Measurements from ENCODE around the gene CNIH3. TPM values are rescaled to one million over a fixed set of nuclear protein-coding genes. Genes with fewer than 3 reads are reported as not detected.

CNIH3 gene
- total RNA-seq, 2 experiments from 2014 or later, result 1.5 to 2.5 TPM

DNA sequence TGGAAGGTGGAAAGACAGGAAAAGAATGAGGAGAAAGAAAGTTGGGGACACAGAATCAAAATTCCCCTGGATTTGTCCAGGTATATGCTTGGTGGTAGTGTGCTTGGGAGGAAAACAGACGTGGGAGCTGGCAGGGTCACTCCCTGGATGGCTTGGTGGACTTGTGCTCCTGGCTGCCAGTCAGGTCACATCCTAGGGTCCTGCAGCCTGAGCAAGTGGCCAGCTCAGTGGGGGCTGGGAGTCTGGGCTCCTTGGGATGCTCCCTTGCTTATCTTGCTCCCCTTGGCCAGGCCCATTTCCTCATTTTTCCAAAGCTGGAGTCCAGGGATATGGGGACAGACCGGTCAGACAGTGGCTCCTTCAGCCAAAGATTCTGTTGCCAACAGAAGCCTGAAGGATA is 144.0 kb downstream of the CNIH3 start:
- CTCF ChIA-PET, result no interaction called here

DNA sequence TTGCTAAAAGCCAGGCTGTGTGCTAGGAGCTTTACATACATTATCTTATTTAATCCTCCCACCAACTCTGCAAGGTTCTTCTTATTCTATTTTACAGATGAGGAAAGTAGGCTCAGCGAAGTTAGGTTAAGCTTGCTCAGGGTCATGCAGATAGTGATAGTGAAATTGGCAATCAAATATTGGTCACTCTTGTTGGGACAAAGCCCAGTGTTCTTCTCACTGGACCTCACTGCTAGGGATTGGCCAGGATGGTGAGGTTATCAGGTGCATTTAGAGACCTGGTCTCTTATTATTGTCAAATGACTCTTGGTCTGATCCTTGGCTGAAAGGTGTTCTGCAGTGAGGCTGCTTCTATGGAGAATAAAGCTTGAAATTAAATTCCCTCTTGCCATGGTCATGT is 145.1 kb downstream of the CNIH3 start:
- no peak for DNase-seq
- ChIA-PET CTCF (no interaction called here), POLR2A (no interaction called here)
- Mint-ChIP-seq H3K9me3 (ENCODE audit: insufficient read depth) (peaks cover 3% of the 10 kb centered on the region), H3K27me3 (ENCODE audit: low read depth) (peaks cover 6% of the 10 kb centered on the region), H3K36me3 (ENCODE audit: low read depth) (peaks cover 2% of the 10 kb centered on the region), H3K4me1 (ENCODE audit: low read depth) (no peaks in the 10 kb centered on the region), H3K4me3 (no peak overlapping the region), H3K27ac (no peak overlapping the region)
- ATAC-seq, result no peak

More for the DNA sequence above, 144.0 kb downstream of the CNIH3 start:
- Mint-ChIP-seq H3K27me3 (ENCODE audit: low read depth) (peaks cover 4% of the 10 kb centered on the region), H3K27ac (no peak overlapping the region), H3K4me1 (ENCODE audit: low read depth) (no peaks in the 10 kb centered on the region), H3K9me3 (ENCODE audit: insufficient read depth) (peaks cover 3% of the 10 kb centered on the region), H3K36me3 (ENCODE audit: low read depth) (peaks cover 2% of the 10 kb centered on the region), H3K4me3 (no peak overlapping the region)
- POLR2A ChIA-PET, result no interaction called here
- ATAC-seq, result no peak
- no peak for DNase-seq

DNA sequence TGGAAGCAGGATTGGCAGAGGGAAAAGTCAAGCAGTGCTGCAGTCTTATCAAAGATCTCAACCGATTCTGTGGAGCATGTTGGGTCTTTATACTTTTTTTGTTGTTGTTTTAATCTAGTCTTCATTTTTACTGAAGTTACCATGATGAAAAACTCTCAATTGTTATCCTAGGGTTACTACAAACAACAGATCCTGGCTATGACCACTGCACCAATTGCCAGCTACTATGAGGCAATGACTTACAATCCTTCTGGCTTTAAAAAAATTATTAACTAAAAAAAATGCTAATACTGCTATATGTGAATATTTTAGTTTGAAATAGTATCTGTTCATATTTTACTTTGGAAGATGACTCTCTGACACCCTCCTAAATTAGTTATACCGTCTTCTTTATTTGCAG is 145.9 kb downstream of the CNIH3 start:
- ChIA-PET CTCF (no interaction called here), POLR2A (no interaction called here)
- Mint-ChIP-seq H3K36me3 (ENCODE audit: low read depth) (peaks cover 2% of the 10 kb centered on the region), H3K4me3 (no peak overlapping the region), H3K27ac (no peak overlapping the region), H3K4me1 (ENCODE audit: low read depth) (no peaks in the 10 kb centered on the region), H3K27me3 (ENCODE audit: low read depth) (peaks cover 6% of the 10 kb centered on the region), H3K9me3 (ENCODE audit: insufficient read depth) (peaks cover 3% of the 10 kb centered on the region)
- DNase-seq (no peak), ATAC-seq (no peak)

DNA sequence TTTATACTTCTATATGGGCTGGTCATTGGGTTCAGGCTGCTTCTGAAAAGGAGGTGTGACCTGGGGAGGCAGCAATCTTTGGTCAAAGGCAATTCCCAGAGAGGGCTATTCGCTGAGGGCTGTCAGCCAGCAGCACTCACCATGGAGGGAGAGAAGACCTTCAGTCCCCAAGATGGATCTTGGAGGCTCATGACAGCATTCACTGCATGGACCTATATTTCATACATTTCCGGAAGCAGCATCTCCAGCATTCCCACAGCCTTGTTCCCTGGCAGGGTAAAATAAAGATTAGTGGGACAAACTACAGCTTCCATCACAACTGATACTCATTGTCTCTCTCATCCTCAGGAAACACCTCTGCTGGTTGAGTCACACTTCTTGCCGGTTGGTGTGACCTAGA is 146.6 kb downstream of the CNIH3 start:
- POLR2A ChIA-PET, result no interaction called here
- ATAC-seq (no peak), DNase-seq (no peak)
- CTCF ChIA-PET, result no interaction called here
- Mint-ChIP-seq H3K4me1 (ENCODE audit: low read depth) (no peaks in the 10 kb centered on the region), H3K9me3 (ENCODE audit: insufficient read depth) (peaks cover 3% of the 10 kb centered on the region), H3K27me3 (ENCODE audit: low read depth) (peaks cover 7% of the 10 kb centered on the region), H3K36me3 (ENCODE audit: low read depth) (peaks cover 2% of the 10 kb centered on the region), H3K4me3 (no peak overlapping the region), H3K27ac (no peak overlapping the region)

DNA sequence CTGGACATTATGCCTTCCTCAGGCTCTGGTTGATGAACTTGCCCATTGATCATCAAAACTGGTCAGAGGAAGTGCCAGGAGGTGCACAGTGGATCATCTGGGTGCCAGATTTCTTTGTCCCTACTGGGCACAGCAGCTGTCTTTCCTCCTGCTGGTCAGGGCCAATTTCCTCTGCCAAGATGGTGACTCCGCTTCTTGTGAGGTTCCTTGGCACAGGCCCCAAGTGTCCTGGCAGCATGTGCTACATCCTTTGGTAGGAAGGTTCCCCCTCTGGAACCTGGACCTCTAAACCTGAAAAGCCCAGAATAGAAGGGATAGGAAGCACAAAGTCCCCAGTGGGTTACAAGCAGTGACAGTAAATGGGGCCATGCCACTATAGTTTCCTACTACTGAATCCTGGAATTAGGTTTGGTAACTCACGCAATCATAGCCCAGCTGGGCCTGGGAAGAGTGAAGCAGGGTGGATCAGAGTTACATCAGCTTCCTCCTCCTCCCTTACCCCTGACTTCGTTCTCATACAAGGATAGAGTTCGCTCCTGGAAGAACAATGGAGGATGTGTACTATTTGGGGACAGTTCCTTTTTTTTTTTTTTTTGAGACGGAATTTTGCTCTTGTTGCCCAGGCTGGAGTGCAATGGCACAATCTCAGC is 147.1 kb downstream of the CNIH3 start:
- Mint-ChIP-seq H3K9me3 (ENCODE audit: insufficient read depth) (peaks cover 3% of the 10 kb centered on the region), H3K4me3 (no peak overlapping the region), H3K4me1 (ENCODE audit: low read depth) (no peaks in the 10 kb centered on the region), H3K27ac (no peak overlapping the region), H3K36me3 (ENCODE audit: low read depth) (peaks cover 2% of the 10 kb centered on the region), H3K27me3 (ENCODE audit: low read depth) (peaks cover 8% of the 10 kb centered on the region)
- ATAC-seq, result no peak
- ChIA-PET POLR2A (no interaction called here), CTCF (no interaction called here)
- no peak for DNase-seq

DNA sequence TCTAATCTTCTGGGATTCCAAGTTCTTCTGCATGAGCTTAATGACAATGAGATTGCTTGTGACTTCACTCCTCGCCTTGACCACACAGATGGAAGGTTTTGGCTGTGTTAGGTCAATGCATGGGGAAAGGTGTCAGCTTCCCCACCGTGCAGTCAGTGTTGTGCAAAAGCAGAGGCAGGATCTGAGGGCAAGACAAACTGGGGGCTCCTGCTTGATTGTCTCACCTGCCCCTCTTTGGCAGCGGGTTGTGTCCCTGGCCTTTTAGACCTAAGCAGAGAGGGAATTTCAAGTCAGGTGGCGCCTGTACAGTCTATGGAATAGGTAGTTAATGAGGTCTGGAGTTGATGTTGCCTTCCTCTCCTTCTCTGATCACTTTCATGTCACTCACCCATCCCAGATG is 150.1 kb downstream of the CNIH3 start:
- Mint-ChIP-seq H3K36me3 (ENCODE audit: low read depth) (no peaks in the 10 kb centered on the region), H3K9me3 (ENCODE audit: insufficient read depth) (no peaks in the 10 kb centered on the region), H3K27me3 (ENCODE audit: low read depth) (peaks cover 8% of the 10 kb centered on the region), H3K27ac (no peak overlapping the region), H3K4me3 (no peak overlapping the region), H3K4me1 (ENCODE audit: low read depth) (no peaks in the 10 kb centered on the region)
- ChIA-PET CTCF (no interaction called here), POLR2A (no interaction called here)
- DNase-seq, result no peak
- ATAC-seq, result no peak

DNA sequence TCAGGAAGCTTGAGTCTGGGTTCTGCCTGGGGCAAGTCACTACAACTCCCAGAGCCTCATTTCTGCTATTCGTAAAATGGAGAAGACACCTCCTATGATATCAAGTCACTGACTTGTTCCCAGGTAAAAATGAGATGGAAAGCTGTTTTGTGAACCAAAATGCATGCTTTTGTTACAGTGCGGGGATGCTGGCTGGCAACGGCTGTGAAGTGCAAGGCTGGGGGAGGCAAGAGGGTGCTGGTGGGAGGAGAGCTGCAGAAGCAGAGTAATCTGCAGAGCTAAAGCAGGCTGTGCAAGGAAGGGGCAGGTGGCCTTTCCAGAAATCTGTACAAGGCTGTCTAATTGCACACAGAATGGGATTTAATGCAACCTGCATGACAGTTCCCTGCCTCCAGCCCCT is 150.9 kb downstream of the CNIH3 start:
- ChIA-PET CTCF (no interaction called here), POLR2A (no interaction called here)
- Mint-ChIP-seq H3K9me3 (ENCODE audit: insufficient read depth) (no peaks in the 10 kb centered on the region), H3K27me3 (ENCODE audit: low read depth) (peaks cover 5% of the 10 kb centered on the region), H3K27ac (no peak overlapping the region), H3K4me3 (no peak overlapping the region), H3K4me1 (ENCODE audit: low read depth) (no peaks in the 10 kb centered on the region), H3K36me3 (ENCODE audit: low read depth) (no peaks in the 10 kb centered on the region)
- ATAC-seq (no peak), DNase-seq (no peak)

DNA sequence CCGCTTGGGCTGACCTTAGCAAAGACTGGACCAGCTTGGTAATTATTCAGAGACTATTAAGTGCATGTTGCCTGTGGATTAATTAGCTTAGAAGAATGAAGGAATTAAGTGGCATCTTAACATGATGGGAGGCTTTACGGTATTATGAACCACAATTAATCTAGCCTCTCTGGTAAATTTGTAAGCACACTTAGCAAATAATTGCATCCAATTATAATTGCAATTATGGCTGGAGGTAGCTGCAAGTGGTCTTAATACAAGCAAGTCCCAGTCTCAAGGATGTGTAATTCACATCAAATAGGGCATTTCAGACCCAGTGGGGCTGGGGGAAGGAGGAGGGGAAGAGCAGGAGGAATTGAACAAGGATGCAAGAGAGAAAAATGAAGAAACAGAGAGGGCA is 151.6 kb downstream of the CNIH3 start:
- Mint-ChIP-seq H3K9me3 (ENCODE audit: insufficient read depth) (no peaks in the 10 kb centered on the region), H3K27me3 (ENCODE audit: low read depth) (peaks cover 7% of the 10 kb centered on the region), H3K4me3 (no peak overlapping the region), H3K36me3 (ENCODE audit: low read depth) (no peaks in the 10 kb centered on the region), H3K4me1 (ENCODE audit: low read depth) (no peaks in the 10 kb centered on the region), H3K27ac (no peak overlapping the region)
- DNase-seq (no peak), ATAC-seq (no peak)
- POLR2A ChIA-PET, result no interaction called here
- CTCF ChIA-PET, result interaction anchor here (1.1 kb wide), 1 partner anchor 13 kb away, joined by 3 read pairs; no protein-coding TSS in a partner anchor

DNA sequence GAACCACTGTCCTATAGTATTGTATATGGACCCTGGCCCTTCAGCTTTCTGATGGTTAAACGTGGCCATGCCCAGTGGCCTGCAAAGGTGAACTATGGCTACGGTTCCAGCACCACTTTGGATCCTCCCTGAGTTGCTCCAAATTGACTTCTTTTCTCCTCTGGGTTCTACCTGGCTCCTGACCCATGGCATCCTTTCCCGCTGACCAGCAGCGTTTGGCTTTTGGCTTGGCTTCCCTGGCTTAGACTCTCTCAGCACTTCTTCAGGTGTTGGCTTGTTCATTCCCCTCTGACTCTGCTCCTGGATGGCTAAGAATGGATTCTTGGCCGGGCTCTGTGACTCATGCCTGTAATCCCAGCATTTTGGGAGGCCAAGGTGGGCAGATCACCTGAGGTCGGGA is 152.9 kb downstream of the CNIH3 start:
- H3K36me3 Mint-ChIP-seq (ENCODE audit: low read depth), result no peaks in the 10 kb centered on the region

DNA sequence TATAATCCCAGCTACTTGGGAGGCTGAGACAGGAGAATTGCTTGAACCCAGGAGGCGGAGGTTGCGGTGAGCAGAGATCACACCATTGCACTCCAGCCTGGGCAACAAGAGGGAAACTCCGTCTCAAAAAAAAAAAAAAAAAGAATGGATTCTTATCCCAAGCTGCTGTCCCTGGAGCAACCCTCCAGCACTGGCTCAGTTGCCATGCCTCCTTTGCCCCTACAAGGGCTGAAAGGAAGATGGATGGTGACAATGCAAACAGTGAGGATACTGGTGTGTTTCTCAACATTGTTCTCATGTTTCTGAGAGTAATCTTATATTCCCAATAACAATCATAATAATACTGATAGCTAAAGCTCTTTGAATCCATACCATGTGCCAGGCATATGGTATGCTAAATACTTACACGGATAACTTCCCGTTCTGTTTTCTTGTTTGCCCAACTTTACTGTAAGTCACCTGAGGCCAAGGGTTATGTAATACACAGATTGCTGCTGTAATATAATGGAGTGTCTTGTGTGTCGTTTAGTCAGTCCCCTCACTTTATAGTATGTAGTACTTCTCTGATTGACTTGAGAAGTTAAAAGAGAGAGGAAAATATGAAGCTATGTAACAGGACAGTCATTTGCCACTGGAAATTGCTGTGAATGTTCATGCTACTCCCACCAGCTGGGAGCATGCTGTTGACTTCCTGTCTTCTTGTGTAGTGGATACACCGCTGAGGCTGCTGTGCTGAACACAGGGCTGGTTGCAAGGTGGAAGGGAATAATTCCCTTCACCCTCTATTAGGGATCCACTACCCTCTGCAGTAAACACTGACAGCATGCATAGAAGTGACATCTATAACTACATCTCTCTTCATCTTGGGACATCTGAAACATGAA is 153.6 kb downstream of the CNIH3 start:
- Mint-ChIP-seq H3K4me3 (no peak overlapping the region), H3K36me3 (ENCODE audit: low read depth) (no peaks in the 10 kb centered on the region), H3K27me3 (ENCODE audit: low read depth) (peaks cover 10% of the 10 kb centered on the region), H3K9me3 (ENCODE audit: insufficient read depth) (no peaks in the 10 kb centered on the region), H3K4me1 (ENCODE audit: low read depth) (no peaks in the 10 kb centered on the region), H3K27ac (no peak overlapping the region)
- ATAC-seq, result no peak
- DNase-seq, result no peak
- ChIA-PET CTCF (no interaction called here), POLR2A (no interaction called here)

More for the DNA sequence above, 152.9 kb downstream of the CNIH3 start:
- no peak overlapping the region for H3K4me3 Mint-ChIP-seq
- no peaks in the 10 kb centered on the region for H3K9me3 Mint-ChIP-seq (ENCODE audit: insufficient read depth)
- POLR2A ChIA-PET, result no interaction called here
- CTCF ChIA-PET, result no interaction called here
- H3K4me1 Mint-ChIP-seq (ENCODE audit: low read depth), result no peaks in the 10 kb centered on the region
- ATAC-seq (no peak), DNase-seq (no peak)
- H3K27ac Mint-ChIP-seq, result no peak overlapping the region
- peaks cover 10% of the 10 kb centered on the region for H3K27me3 Mint-ChIP-seq (ENCODE audit: low read depth)

DNA sequence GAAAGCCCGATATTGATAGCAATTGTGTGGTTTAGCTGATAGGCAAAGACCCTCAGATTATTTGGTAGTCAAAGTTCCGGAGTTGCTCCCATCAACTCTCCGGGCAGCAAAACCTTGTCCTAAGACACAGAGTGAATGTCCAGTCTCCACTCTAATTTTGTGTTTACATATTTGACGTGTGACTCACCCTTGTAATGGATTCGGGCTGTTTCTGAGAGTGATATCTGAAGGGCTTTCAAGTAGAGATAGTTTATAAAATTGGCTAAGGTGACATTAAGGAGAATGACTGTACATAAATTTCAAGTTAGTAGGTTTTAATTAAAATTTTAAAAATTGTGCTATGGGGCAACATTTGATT is 154.2 kb downstream of the CNIH3 start:
- ATAC-seq, result no peak
- no peak overlapping the region for H3K27ac Mint-ChIP-seq
- peaks cover 9% of the 10 kb centered on the region for H3K27me3 Mint-ChIP-seq (ENCODE audit: low read depth)
- H3K4me3 Mint-ChIP-seq, result no peak overlapping the region
- ChIA-PET CTCF (no interaction called here), POLR2A (no interaction called here)
- no peaks in the 10 kb centered on the region for H3K9me3 Mint-ChIP-seq (ENCODE audit: insufficient read depth)
- no peaks in the 10 kb centered on the region for H3K4me1 Mint-ChIP-seq (ENCODE audit: low read depth)
- no peak for DNase-seq
- H3K36me3 Mint-ChIP-seq (ENCODE audit: low read depth), result no peaks in the 10 kb centered on the region

DNA sequence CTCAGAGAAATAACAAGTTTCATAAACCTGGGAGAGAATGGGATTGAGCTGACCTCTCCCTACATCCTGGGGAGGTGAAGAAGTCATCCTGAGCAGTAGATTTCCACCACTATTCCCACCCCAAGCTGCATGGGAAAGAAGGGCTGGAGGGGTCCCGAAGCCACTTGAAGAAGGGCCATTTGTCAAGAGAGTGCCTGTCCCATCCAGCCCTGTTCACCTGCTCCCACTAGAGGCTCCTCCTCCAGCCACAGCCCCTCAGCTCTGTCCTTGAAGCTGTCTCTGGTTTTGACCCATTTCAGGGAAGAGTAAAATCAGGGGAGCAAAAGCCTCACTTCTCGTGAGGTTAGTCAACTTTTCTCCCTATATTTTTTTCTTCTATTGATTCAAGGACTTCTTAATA is 157.5 kb downstream of the CNIH3 start:
- H3K27ac Mint-ChIP-seq, result no peak overlapping the region
- no peaks in the 10 kb centered on the region for H3K9me3 Mint-ChIP-seq (ENCODE audit: insufficient read depth)
- H3K4me3 Mint-ChIP-seq, result no peak overlapping the region
- no peaks in the 10 kb centered on the region for H3K4me1 Mint-ChIP-seq (ENCODE audit: low read depth)
- no peaks in the 10 kb centered on the region for H3K36me3 Mint-ChIP-seq (ENCODE audit: low read depth)
- ChIA-PET CTCF (no interaction called here), POLR2A (no interaction called here)
- DNase-seq, result no peak
- ATAC-seq, result no peak
- peaks cover 9% of the 10 kb centered on the region for H3K27me3 Mint-ChIP-seq (ENCODE audit: low read depth)

DNA sequence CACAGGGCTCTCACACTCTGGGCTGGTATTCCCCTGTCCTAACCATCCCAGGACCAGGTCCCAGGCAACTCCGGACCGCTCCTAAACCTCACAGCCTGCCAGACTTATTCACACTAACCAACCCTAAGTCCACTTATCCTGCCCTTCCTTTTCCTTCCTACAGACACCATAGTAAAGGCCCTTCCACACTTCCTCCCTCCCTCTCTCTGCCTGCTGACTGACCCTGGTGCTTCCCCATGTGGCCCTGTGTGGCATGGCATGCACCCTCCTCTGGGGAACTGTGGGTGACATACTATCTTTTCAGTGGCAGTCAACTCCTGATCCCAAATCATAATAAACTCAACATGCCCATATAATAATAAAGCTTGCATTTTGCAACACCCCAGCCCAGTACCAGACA is 158.3 kb downstream of the CNIH3 start:
- ChIA-PET CTCF (no interaction called here), POLR2A (no interaction called here)
- Mint-ChIP-seq H3K4me3 (no peak overlapping the region), H3K36me3 (ENCODE audit: low read depth) (no peaks in the 10 kb centered on the region), H3K4me1 (ENCODE audit: low read depth) (no peaks in the 10 kb centered on the region), H3K9me3 (ENCODE audit: insufficient read depth) (no peaks in the 10 kb centered on the region), H3K27ac (no peak overlapping the region), H3K27me3 (ENCODE audit: low read depth) (peaks cover 9% of the 10 kb centered on the region)
- DNase-seq (no peak), ATAC-seq (no peak)
